K562 (cell line): Measurements from ENCODE around the gene ANKS3. TPM values are rescaled to one million over a fixed set of nuclear protein-coding genes. Genes with fewer than 3 reads are reported as not detected.

ENCODE experiments used
- ATAC-seq: fragments of 200-7000 bp; cut with Tn5 transposase; 3 replicates; pipeline ENCODE4 v1.9.1; 2020; ENCODE audit warnings: moderate library complexity
- BruUV-seq: library from RNA; stranded (reverse); fragments of 400-500 nt; replicated peaks from 2 replicates; lab custom pipeline; 2021; lab: Mats Ljungman, UMichigan
- CTCF ChIA-PET: fragments of 300-600 bp; formaldehyde crosslinking; extraction: SDS; loops from one replicate; lab custom pipeline; 2021; ENCODE audit warnings: low intra/inter-chr PET ratio; lab: Yijun Ruan, JAX
- POLR2A ChIA-PET: fragments of 300-600, 350-650 bp; sonication (Branson Sonifier 250); formaldehyde crosslinking; extraction: SDS; loops from one replicate; lab custom pipeline; 2021; ENCODE audit warnings: antibody characterized with exemption, inconsistent platforms; lab: Yijun Ruan, JAX
- DNase-seq, 4 experiments: peaks; one replicate each; pipeline versions ENCODE4 v3.0.0 to v3.0.0-alpha.2; 2011 to 2018; ENCODE audit warnings: low spot score in 3 of 4, mixed read lengths in 3 of 4; ENCODE audit errors: extremely low read depth in 1 of 4
- FAIRE-seq: peaks from 2 replicates; lab custom pipeline; 2011; peaks lifted over from hg19 to GRCh38; lab: Jason Lieb, UNC
- H2AFZ ChIP-seq: 2 replicates; pipeline ENCODE4 v1.6.0; 2011; ENCODE audit warnings: low read depth, low read length, control low read depth, inconsistent platforms
- H3K27ac ChIP-seq: fragments of 200-600 bp; 3 replicates; pipeline ENCODE4 v1.8.0; 2011; ENCODE audit warnings: low read depth, mild to moderate bottlenecking, control low read depth, inconsistent platforms, low read length, moderate library complexity, mixed read lengths; ENCODE audit errors: extremely low read depth
- H3K27me3 ChIP-seq, 2 experiments: fragments of 300-600 bp in 1 of 2; 2 replicates in 1 of 2; 3 replicates in 1 of 2; pipeline versions ENCODE4 v1.6.0 to v1.8.0; 2011; ENCODE audit warnings: inconsistent platforms in 2 of 2, low read length in 2 of 2, mild to moderate bottlenecking in 1 of 2, mixed read lengths in 1 of 2, moderate library complexity in 1 of 2; ENCODE audit not compliant: control insufficient read depth in 2 of 2, insufficient read depth in 2 of 2
- H3K36me3 ChIP-seq: fragments of 300-600 bp; 3 replicates; pipeline ENCODE4 v1.8.0; 2011; ENCODE audit warnings: mild to moderate bottlenecking, low read length, inconsistent platforms; ENCODE audit not compliant: control insufficient read depth, insufficient read depth
- H3K4me1 ChIP-seq, 2 experiments: fragments of 200-600 bp in 1 of 2; replicated peaks in 1 of 2; 2 replicates in 1 of 2; 3 replicates in 1 of 2; pipeline versions ENCODE4 v1.5.1 to v1.8.0; 2011; ENCODE audit warnings: inconsistent platforms in 2 of 2, low read length in 2 of 2, mild to moderate bottlenecking in 1 of 2, mixed read lengths in 1 of 2, moderate library complexity in 1 of 2; ENCODE audit not compliant: control insufficient read depth in 2 of 2, insufficient read depth in 2 of 2
- H3K4me2 ChIP-seq: 2 replicates; pipeline ENCODE4 v1.6.1; 2011; ENCODE audit warnings: low read length, control low read depth, inconsistent platforms, mixed read lengths; ENCODE audit not compliant: insufficient read depth
- H3K4me3 ChIP-seq: fragments of 200-600 bp; sonication (generic), shearing (Covaris generic); 2 replicates; pipeline ENCODE4 v1.5.1; 2016; ENCODE audit warnings: control low read depth, inconsistent platforms
- H3K79me2 ChIP-seq: fragments of 200-600 bp; 3 replicates; pipeline ENCODE4 v1.8.0; 2011; ENCODE audit warnings: low read length, inconsistent platforms; ENCODE audit not compliant: control insufficient read depth, insufficient read depth
- H3K9ac ChIP-seq, 2 experiments: 2 replicates each; pipeline versions ENCODE4 v1.6.0 to v1.6.1; 2011; ENCODE audit warnings: low read depth in 2 of 2, low read length in 2 of 2, control low read depth in 1 of 2, inconsistent platforms in 1 of 2, mild to moderate bottlenecking in 1 of 2, mixed read lengths in 1 of 2; ENCODE audit not compliant: insufficient read depth in 1 of 2
- H3K9me1 ChIP-seq: one replicate; pipeline ENCODE4 v1.6.0; 2011; ENCODE audit warnings: inconsistent platforms, mild to moderate bottlenecking, low read length, moderate library complexity; ENCODE audit not compliant: control insufficient read depth, insufficient read depth
- H3K9me3 ChIP-seq: replicated peaks from 2 replicates; pipeline ENCODE4 v1.5.1; 2011; ENCODE audit warnings: low read depth, low read length, inconsistent platforms; ENCODE audit not compliant: control insufficient read depth, insufficient read depth
- H4K20me1 ChIP-seq: replicated peaks from 2 replicates; pipeline ENCODE4 v1.6.1; 2011; ENCODE audit warnings: low read length, inconsistent platforms, mixed read lengths; ENCODE audit not compliant: control insufficient read depth, insufficient read depth
- ADNP ChIP-seq: fragments of 200-800 bp; sonication (Bioruptor generic); IDR thresholded peaks from 2 replicates; pipeline ENCODE4 v1.6.1; 2016; ENCODE audit warnings: missing genetic modification characterization, missing compliant biosample characterization
- MAX ChIP-seq: sonication (generic); formaldehyde crosslinking; IDR thresholded peaks from 2 replicates; pipeline ENCODE4 v1.9.0; 2022; ENCODE audit warnings: mild to moderate bottlenecking, missing genetic modification reagents
- POLR2G ChIP-seq: fragments of 200-400 bp; formaldehyde crosslinking; IDR thresholded peaks from 2 replicates; pipeline ENCODE4 v1.6.1; 2017; ENCODE audit warnings: low read depth, mild to moderate bottlenecking, antibody characterized with exemption, low read length, moderate library complexity
- PPARD ChIP-seq: fragments of 250-450 bp; sonication (Bioruptor Pico); IDR thresholded peaks from 2 replicates; pipeline ENCODE4 v1.8.0; 2022; ENCODE audit warnings: inconsistent platforms, mild to moderate bottlenecking, moderate library complexity
- WGBS: fragments of 100-300 bp; shearing (Covaris generic); methylation state at CpG from one replicate; pipeline ENCODE4 v1.1.6; 2016; ENCODE audit warnings: low coverage, mixed read lengths; ENCODE audit not compliant: insufficient coverage; ENCODE audit errors: missing lambda C conversion rate; 5-methylcytosine and 5-hydroxymethylcytosine counted together
- in situ Hi-C: fragments of 300-500 bp; cut with MboI; formaldehyde crosslinking; loops from 4 replicates; pipeline ENCODE4 v1.15.0; 2018; ENCODE audit warnings: inconsistent platforms, mixed read lengths
- intact Hi-C: fragments of 100-400 bp; cut with micrococcal nuclease; formaldehyde crosslinking; loops from 2 replicates; pipeline ENCODE4 v1.14.2; 2022
- polyA plus RNA-seq, 8 experiments: library from polyadenylated mRNA; depleted of rRNA in 4 of 8; stranded (reverse) in 5 of 8; unstranded in 3 of 8; fragments of >200 nt; fragmentation: Nextera tagmentation in 2 of 8; fragmentation: Illumina TruSeq in 1 of 8; extraction: Ambion mirVana in 2 of 8; extraction: Trizol in 1 of 8; gene quantifications; 2 replicates each; pipeline versions ENCODE4 v1.2.1 to v1.2.3, GENCODE V29; 2011 to 2014; ENCODE audit warnings: inconsistent platforms in 1 of 8, missing spikeins in 1 of 8
- total RNA-seq, 7 experiments: library from RNA; depleted of rRNA in 6 of 7; stranded (reverse); fragments of >200 nt in 6 of 7; fragmentation: Illumina TruSeq in 2 of 7; extraction: Trizol in 2 of 7; gene quantifications; 2 replicates each; pipeline versions ENCODE4 v1.2.1 to v1.2.3, GENCODE V29; 2011 to 2021; ENCODE audit warnings: low replicate concordance in 1 of 7

Gene ANKS3
- total and polyA plus RNA-seq, 9 of the 15 experiments (the other 6 are each of a cell fraction or from before 2014, with no cell fraction given), result 0.43 to 25.7 (median 14.8) TPM

GRCh38 chr16:4689864-4690704 lies 44.0 kb downstream of the ANKS3 start:
- no TSS peak for BruUV-seq
- intact Hi-C loops, result no loop called here

More at GRCh38 chr16:4689864-4690704, 44.0 kb downstream of the ANKS3 start:
- Histone ChIP-seq H3K36me3 (peaks cover 24% of the 10 kb centered on the region; the same call in 1 of the 3 replicates), H3K4me2 (no peak overlapping the region), H3K27ac (no peak overlapping the region), H3K4me1 (peaks cover 0 to 56% of the 10 kb centered on the region in 2 experiments; a peak in 3 of 5 replicates), H3K79me2 (peaks cover 12% of the 10 kb centered on the region), H3K9me1 (peaks cover 3% of the 10 kb centered on the region), H3K27me3 (no peaks in the 10 kb centered on the region), H2AFZ (no peak overlapping the region), H3K9ac (peak overlapping the region in 1 of 2 experiments; percentile 35; a peak in 1 of 4 replicates), H3K9me3 (no peaks in the 10 kb centered on the region), H3K4me3 (no peak overlapping the region), H4K20me1 (no peaks in the 10 kb centered on the region; the same call in 1 of the 2 replicates)
- WGBS, result 87% methylated on average over 20 of the region's 31 CpGs
- DNase-seq (no peak), ATAC-seq (no peak), FAIRE-seq (no peak)
- CTCF ChIA-PET, result no interaction called here
- POLR2A ChIA-PET, result interaction anchor here (1.0 kb wide), 1 partner anchor 9 kb away, joined by 4 read pairs; no protein-coding TSS in a partner anchor
- in situ Hi-C loops, result no loop called here
- TF ChIP-seq PPARD (CRISPR knock-in tag) (no peak), MAX (CRISPR knock-in tag) (0 out of 2 replicates have a peak, but pooled peaks have one; percentile 21), ADNP (tag) (no peak), POLR2G (peak; percentile 39; the same call in 1 of the 2 replicates)
